GM12865 (cell line): ENCODE results near the gene C5orf24.

Experiments
- DNase-seq: peaks from one replicate; pipeline ENCODE4 v3.0.0; 2010; ENCODE audit warnings: low read depth
- H3K4me3 ChIP-seq: 2 replicates; pipeline ENCODE4 v1.5.1; 2011; ENCODE audit warnings: mild to moderate bottlenecking, low read depth, low read length, control low read depth
- TF ChIP-seq, protein P1 (sequence below): IDR thresholded peaks from 2 replicates; pipeline ENCODE4 v1.5.1; 2011; ENCODE audit warnings: low read length, control low read depth, low read depth, inconsistent platforms; ENCODE audit not compliant: insufficient read depth; ENCODE audit errors: missing control alignments

Gene C5orf24

DNA sequence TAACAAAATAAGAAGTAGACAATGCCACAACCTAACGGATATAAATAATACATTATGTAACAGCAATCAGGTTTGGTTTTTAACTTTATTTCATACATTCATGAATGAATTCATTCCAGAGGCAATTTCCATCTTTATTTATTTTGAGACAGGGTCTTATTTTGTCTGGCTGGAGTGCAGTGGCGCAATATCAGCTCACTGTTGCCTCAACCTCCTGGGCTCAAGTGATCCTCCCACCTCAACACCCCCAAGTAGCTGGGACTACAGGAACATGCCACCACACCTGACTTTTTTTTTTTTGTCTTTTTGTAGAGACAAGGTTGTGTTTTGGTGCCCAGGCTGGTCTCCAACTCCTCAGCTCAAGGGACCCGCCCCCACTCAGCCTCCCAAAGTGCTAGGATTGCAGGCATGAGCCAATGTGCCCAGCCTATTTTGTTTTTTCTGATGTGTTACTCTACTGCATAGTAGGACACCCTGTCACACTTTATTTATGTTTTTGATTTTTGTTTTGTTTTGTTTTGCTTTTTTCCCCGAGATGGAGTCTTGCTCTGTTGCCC is 26.3 kb upstream of the C5orf24 start:
- no peak overlapping the region for H3K4me3 ChIP-seq
- no peak for DNase-seq
- TF ChIP-seq, protein P1, sequence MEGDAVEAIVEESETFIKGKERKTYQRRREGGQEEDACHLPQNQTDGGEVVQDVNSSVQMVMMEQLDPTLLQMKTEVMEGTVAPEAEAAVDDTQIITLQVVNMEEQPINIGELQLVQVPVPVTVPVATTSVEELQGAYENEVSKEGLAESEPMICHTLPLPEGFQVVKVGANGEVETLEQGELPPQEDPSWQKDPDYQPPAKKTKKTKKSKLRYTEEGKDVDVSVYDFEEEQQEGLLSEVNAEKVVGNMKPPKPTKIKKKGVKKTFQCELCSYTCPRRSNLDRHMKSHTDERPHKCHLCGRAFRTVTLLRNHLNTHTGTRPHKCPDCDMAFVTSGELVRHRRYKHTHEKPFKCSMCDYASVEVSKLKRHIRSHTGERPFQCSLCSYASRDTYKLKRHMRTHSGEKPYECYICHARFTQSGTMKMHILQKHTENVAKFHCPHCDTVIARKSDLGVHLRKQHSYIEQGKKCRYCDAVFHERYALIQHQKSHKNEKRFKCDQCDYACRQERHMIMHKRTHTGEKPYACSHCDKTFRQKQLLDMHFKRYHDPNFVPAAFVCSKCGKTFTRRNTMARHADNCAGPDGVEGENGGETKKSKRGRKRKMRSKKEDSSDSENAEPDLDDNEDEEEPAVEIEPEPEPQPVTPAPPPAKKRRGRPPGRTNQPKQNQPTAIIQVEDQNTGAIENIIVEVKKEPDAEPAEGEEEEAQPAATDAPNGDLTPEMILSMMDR: no peak

DNA sequence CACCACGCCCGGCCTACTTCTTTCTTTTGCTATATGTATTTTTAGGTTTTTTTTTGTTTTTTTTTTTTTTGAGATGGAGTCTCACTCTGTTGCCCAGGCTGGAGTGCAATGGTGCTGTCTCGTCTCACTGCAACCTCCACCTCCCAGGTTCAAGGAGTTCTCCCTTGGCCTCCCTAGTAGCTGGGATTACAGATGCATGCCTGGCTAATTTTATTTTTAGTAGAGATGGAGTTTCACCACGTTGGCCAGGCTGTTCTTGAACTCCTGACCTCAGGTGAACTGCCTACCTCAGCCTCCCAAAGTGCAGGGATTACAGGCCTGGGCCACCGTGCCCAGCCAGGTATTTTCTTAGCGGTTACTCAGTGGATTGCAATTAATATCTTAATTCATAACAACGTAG is 23.9 kb upstream of the C5orf24 start:
- H3K4me3 ChIP-seq: no peak overlapping the region
- DNase-seq: no peak
- TF ChIP-seq, protein P1: no peak

DNA sequence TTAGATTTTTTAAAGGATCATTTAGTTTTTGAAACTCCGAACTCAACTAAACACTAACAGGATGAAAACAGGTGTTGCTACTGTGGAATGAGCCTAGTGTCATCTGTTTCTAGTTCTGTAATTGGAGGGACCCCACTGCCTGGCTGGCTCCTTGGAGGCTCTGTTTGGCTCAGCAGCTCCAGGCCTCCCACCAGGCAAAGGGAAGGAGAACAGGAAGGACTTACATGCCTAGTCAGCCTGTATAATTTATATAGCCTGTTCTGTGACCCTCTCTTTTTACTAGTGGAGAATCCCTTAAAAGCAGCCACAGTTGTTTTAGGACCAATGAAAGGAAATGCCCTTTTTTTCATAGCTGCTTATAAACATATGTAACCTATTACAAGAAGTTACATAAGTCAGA is 21.1 kb upstream of the C5orf24 start:
- TF ChIP-seq, protein P1: no peak
- no peak for DNase-seq
- no peak overlapping the region for H3K4me3 ChIP-seq

DNA sequence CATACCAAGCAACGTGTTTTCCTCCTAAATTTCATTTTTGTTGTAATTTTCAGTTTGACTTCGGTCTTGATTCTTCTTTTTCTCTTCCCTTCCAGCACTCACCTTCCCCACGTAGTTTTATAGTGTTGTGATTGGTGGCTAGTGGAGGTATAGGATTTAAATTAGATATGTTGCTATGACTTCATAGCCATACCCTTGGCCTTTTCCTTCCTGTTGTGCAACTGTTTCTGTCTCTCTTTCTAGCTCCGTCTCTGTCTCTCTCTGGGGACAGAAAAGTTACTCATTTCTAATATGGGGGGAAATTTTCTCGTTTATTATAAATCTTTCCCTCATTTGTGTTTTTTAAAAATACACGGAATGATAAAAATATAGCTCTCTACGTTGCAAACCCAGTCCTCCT is 20.6 kb upstream of the C5orf24 start:
- peak; percentile 21 for DNase-seq
- TF ChIP-seq, protein P1: no peak

DNA sequence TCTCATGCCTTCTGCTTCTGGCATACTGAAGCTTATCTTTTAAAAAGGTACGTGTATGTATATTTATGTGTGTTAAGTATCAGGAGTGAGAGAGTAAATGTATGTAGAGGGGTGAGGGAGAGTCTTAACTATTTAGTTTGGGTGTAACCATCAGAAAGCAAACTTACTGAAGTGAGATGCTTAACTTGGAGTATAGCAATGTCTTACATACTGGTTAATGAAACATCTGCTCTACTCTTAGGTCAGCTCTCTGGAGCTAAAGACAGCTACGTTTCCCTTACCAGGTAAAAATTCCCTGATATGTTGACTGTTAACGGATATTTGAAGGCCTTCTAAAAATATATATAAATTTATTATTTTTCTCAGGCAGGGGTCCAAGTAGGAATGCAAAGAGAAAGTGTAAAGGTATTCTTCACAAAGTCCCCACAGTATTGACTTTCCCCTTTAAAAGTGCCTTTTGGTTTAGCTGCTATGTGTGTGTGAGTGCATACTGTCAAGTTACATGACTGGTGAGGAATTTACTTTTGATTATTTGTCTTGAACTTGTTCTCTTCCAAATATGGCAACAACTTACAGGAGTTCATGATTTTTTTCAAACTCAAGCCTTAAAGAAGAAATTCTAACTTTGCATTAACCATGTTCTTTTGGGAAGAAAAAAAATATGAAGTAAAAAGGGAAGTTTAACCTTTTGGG is 12.3 kb upstream of the C5orf24 start:
- DNase-seq: no peak
- TF ChIP-seq, protein P1: no peak
- H3K4me3 ChIP-seq: no peak overlapping the region

More for the DNA sequence above, 20.6 kb upstream of the C5orf24 start:
- H3K4me3 ChIP-seq: no peak overlapping the region

DNA sequence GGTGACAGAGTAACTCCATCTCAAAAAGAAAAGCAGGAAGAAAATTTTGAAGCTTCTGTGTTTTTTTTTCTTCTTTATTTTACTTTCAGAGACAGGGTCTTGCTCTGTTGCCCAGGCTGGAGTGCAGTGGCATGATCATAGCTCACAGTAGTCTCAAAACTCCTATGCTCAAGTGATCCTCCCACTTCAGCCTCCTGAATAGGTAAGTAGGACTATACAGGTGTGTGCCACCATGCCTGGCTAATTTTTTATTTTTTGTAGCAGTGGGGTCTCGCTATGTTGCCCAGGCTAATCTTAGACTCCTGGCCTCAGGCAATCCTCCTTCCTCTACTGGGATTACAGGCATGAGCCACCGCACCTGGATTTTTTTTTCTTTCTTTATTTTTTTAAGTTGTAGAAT is 10.1 kb upstream of the C5orf24 start:
- H3K4me3 ChIP-seq: no peak overlapping the region
- no peak for DNase-seq
- TF ChIP-seq, protein P1: no peak
